Ovary (tissue), 3 donors: ENCODE measurements around the gene CTSL.

Experiments used
- CTCF ChIP-seq, 3 donors: fragments of 450-650 bp in 2 of 3; fragments of 200-600 bp in 1 of 3; IDR thresholded peaks; one replicate each; pipeline versions ENCODE4 v1.5.1 to v1.8.0; 2016 to 2022; ENCODE audit warnings: antibody characterized with exemption in 3 of 3, mild to moderate bottlenecking in 1 of 3
- POLR2A ChIP-seq: fragments of 450-650 bp; IDR thresholded peaks from one replicate; pipeline ENCODE4 v1.6.1; 2017; ENCODE audit warnings: antibody characterized with exemption, mild to moderate bottlenecking, moderate library complexity
- donor health status: DM: no; HTN: no; CAD: no.

DNA sequence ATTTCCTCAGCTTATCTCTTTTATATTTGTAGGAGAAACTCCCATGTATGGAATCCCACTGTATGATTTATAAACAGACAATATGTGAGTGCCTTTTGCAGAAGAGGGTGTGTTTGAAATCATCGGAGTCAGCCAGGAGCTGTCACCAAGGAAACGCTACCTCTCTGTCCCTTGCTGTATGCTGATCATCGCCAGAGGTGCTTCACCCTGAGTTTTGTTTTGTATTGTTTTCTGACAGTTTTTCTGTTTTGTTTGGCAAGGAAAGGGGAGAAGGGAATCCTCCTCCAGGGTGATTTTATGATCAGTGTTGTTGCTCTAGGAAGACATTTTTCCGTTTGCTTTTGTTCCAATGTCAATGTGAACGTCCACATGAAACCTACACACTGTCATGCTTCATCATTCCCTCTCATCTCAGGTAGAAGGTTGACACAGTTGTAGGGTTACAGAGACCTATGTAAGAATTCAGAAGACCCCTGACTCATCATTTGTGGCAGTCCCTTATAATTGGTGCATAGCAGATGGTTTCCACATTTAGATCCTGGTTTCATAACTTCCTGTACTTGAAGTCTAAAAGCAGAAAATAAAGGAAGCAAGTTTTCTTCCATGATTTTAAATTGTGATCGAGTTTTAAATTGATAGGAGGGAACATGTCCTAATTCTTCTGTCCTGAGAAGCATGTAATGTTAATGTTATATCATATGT is 18.0 kb upstream of the CTSL start:
- no peak for TF ChIP-seq POLR2A
- TF ChIP-seq CTCF (IDR thresholded peaks at IDR 0.05) = no peak
